Suprapubic skin (tissue), 4 donors: Measurements from ENCODE around the gene SLC2A4RG.

Experiments
- EP300 ChIP-seq: sonication (generic); formaldehyde crosslinking; IDR thresholded peaks from one replicate; pipeline ENCODE4 v1.6.1; 2017; ENCODE audit warnings: antibody characterized with exemption
- POLR2A ChIP-seq, 2 donors: fragments of 450-650 bp; IDR thresholded peaks; one replicate each; pipeline ENCODE4 v1.6.1; 2017; ENCODE audit warnings: antibody characterized with exemption in 2 of 2, mild to moderate bottlenecking in 2 of 2, moderate library complexity in 2 of 2
- POLR2AphosphoS5 ChIP-seq, 3 donors: sonication (generic); formaldehyde crosslinking; IDR thresholded peaks; one replicate each; pipeline ENCODE4 v1.6.1; 2017; ENCODE audit warnings: antibody characterized with exemption in 3 of 3
- TF ChIP-seq, protein P1 (sequence below), 2 donors: fragments of 200-600 bp in 1 of 2; fragments of 450-650 bp in 1 of 2; sonication (generic) in 1 of 2; IDR thresholded peaks; one replicate each; pipeline ENCODE4 v1.5.1; 2016 to 2019; ENCODE audit warnings: antibody characterized with exemption in 2 of 2, mild to moderate bottlenecking in 1 of 2, moderate library complexity in 1 of 2

DNA sequence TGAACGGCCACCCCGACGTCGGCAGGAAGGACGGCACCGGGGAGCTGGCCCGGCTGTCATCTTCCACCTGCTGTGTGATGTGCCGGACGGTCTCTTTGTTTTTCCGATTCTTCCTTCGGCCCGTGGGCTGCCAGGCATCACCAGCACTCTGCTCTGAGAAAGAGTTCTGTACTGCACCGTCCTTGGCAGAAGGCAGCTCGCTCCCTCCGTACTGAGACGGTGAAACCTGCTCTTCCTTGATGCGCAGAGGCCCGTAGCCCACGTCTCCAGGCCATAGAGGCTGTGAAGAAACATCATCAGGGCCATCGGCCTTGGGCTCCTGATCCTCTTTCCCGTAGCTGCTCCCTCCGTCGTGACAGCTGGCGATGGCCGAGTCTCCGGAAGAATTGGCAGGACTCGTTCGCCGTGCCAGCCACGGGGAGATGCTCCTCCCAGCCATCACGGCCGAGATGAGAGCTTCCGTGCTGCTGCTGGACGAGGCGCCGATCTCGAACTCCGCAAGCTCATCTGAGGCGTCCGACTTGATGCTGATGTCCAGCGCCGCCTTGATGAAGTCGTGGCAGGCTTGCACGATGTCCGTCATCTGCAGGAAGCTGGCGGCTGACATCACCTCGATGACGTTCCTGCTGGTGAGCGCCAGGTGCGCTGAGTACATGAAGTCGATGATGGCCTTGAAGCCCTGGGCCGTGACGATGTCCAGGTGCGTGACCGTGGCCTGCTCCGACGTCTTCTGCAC is 50.4 kb downstream of the SLC2A4RG start:
- TF ChIP-seq, protein P1, sequence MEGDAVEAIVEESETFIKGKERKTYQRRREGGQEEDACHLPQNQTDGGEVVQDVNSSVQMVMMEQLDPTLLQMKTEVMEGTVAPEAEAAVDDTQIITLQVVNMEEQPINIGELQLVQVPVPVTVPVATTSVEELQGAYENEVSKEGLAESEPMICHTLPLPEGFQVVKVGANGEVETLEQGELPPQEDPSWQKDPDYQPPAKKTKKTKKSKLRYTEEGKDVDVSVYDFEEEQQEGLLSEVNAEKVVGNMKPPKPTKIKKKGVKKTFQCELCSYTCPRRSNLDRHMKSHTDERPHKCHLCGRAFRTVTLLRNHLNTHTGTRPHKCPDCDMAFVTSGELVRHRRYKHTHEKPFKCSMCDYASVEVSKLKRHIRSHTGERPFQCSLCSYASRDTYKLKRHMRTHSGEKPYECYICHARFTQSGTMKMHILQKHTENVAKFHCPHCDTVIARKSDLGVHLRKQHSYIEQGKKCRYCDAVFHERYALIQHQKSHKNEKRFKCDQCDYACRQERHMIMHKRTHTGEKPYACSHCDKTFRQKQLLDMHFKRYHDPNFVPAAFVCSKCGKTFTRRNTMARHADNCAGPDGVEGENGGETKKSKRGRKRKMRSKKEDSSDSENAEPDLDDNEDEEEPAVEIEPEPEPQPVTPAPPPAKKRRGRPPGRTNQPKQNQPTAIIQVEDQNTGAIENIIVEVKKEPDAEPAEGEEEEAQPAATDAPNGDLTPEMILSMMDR (IDR thresholded peaks at IDR 0.05), result no peak
- TF ChIP-seq POLR2AphosphoS5 (IDR thresholded peaks at IDR 0.05) (no peak), EP300 (no peak), POLR2A (IDR thresholded peaks at IDR 0.05) (no peak)
